NOMO-1 (cell line): ENCODE results near the gene SLC25A5.
"Not testable (repeated sequence)": the region's sequence is repeated elsewhere in the genome, so short reads cannot be mapped to it uniquely, and the experiment has no call there.

Experiments
- DNase-seq, 2 experiments: peaks; one replicate each; lab custom pipeline; 2025; ENCODE audit not compliant: unreplicated experiment in 2 of 2; lab: John Stamatoyannopoulos, UW

SLC25A5 gene

GRCh38 chrX:119467842-119468550, at the start of gene SLC25A5:
TSS of gene SLC25A5 (plus strand) at chrX:119468444. CDS start at chrX:119468516, 72 bp downstream.
- peak; percentile 53 to 87 for DNase-seq

- DNase-seq, result no peak
These were observed 49.1 kb upstream of the SLC25A5 start for GRCh38 chrX:119419146-119419545.

DNA sequence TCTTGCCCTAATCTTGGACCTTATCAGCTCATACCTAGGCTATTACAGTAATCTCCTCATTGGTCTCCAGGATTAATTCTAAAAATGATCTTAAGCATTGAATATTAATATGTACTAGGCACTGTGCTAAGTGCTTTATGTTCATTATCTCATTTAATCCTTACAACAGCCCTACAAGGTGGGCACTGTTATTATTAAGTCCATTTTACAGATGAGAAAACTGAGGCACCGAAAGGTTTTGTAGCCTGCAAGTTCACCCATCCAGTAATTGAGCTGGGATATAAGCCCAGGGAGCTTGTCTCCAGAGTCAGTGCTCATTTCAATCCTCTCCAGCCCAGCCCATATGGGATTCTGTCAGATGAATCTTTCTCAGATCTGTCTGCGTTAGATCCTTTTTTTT, 48.3 kb upstream of the SLC25A5 start:
- no peak for DNase-seq

- no peak for DNase-seq
These were observed 47.1 kb upstream of the SLC25A5 start for GRCh38 chrX:119421016-119421705.

- DNase-seq, result no peak
These were observed 44.6 kb upstream of the SLC25A5 start for GRCh38 chrX:119423631-119424030.

DNA sequence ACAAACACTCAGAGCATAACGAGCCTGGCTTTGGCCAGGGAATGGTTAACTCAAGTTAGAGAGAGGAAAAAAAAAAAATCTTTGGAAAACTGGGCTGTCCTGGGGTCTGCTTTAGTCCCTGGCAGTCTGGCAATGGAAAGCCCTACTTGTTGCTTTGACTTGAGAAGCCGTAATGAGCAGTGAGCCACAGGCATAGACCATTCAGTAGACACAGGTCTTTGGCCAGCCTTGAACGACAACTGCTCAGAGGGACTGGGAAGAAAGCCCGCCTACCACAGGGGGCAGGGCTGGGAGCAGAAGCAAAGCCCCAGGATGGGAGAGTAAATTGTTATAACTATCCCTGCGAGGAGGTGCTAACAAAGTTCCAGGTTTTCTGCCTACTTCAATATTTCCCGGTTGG, 43.2 kb upstream of the SLC25A5 start:
- DNase-seq, result no peak

DNA sequence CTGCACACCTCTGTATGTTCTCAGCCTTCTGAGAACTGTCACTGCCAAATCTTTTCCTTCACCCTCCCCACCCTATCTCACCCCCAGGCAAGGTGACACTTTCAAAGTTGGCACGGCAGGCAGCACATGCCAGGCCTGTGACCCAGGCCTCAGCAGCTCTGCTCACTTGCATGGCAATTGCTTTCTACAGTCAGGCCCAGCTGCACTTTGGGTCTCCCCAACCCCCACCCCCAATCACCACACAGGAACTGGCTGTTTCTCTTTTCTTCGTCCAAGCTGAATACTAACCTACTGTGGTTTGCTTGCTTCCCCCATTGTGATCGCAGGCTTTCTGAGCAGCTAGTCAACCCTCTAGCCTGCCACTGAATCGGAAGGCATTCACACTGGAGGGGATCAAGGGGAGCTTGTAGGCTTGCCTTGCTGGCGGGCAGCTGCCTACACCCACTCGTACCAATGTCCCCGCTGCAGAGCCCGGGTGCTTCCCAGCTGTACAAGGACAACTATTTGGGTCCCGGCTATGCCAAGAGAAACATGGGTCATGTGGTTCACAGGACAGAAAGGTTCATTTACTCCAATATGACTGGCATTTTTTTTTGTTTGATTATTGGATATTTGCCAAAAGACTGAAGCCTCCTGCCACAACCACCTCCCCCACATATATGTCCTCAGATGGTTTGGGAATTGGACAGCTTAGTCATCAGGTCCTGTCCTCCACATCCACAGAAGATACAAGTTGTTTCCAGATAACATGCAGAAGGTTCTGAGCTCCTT, 41.0 kb upstream of the SLC25A5 start:
- DNase-seq, result peak in 1 of 2 experiments; percentile 5

DNA sequence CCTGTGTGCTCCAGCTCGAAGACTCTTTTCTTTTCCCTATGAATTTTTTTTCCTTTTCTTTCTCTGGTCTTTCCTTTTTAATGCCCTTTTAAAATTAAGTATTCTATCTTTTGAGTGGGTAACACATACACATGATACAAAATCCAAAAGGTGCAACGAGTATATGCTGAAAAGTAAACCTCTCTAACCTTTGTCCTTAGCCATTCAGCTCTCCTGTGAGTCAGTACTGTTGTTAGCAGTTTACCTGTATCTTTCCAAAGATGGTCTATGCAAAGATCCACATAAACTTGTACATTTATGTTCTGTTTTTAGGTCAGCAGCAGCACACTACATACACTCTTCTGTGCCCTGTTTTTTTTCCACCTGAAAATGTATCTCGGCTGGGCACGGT, 40.5 kb upstream of the SLC25A5 start:
- DNase-seq, result no peak

DNA sequence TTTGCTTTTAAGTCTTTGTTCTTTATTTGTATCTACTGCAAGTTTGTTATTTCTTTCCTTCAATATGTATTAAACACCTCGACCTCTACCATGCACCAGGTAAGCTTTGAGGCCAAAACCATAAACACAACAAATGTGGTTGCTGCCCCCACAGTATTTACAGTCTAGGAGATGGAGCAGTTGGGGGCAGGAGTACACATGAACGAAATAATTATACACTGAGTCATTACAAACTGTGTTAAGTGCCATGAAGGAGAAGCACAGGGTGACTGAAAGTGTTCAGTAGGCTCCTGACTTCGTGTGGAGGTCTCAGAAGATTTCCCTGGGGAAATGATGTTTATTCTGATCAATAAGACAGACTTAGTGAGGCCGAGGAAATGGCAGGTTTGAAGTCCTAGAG, 38.8 kb upstream of the SLC25A5 start:
- no peak for DNase-seq

GRCh38 chrX:119441295-119441694, 26.9 kb upstream of the SLC25A5 start:
- not testable (repeated sequence) for DNase-seq

DNA sequence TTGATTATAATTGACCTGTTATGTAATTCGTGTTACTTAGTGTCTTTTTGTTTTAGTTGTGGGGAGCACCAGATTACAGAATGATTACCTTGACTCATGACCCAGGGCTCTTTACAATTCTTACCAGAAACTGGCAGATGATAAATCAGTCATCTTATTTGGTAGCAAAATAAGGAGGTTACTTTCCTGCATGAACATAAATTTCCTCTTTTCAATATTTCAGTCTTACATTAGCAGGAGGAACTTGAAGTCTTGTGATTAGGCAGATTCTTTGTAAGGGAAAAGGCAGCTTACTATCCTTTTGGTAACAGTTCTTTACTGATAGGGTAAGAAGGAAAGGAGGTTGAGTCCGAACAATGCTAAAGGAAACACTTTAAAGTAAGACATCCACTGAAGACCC, 26.0 kb upstream of the SLC25A5 start:
- no peak for DNase-seq

DNA sequence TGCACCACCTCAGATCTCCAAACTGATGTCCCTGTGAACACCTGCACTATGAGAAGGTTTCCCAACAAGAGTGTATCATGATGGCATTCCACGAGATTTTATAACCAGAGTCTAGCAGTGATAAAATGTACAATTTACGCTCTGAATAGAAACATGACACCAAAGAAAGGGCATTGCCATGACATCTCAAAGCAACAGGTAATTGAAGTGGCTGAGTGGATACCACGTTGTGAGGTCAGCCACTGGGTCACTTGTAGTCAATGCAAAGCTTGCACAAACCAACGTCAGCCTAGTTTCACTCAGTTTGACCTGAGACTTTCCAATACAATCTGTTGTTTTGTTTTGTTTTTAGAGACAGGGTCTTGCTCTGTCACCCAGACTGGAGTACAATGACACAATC, 15.0 kb upstream of the SLC25A5 start:
- no peak for DNase-seq

DNA sequence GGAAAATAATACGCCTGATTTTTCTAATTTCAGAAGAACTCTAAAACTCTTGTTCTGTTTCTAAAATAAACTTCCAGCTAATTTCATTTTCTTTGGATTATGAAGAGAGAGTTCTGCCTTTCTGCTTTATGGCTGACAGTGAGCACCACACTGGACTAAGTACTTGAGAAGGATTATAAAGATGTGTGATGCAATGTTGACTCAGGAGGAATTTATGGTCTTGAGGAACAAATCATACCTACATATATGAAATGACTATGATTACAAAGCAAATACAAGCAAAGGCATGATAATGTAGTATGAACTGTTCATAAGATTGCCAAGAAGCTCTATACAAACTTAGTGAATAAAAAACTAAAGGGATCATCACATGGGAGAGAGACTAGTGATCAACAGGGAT, 13.0 kb upstream of the SLC25A5 start:
- DNase-seq, result no peak

GRCh38 chrX:119459181-119459580, 9.1 kb upstream of the SLC25A5 start:
- DNase-seq, result no peak

DNA sequence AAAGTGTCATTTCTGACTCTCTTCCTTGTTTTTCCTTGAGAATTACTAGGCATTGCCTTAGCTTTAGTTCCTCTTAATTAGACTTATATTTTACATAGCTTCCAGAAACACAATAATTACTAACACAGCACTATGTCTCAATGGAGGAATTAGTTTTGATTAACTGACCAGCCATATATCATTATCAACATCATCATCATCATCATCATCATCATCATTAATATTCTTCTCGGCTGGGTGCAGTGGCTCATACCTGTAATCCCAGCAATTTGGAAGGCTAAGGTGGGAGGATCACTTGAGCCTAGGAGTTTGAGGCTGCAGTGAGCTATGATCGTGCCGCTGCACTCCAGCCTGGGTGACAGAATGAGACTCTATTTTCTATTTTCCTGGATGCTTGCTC, 2.7 kb upstream of the SLC25A5 start:
- DNase-seq, result no peak

- DNase-seq, result no peak
These were observed 1.3 kb upstream of the SLC25A5 start for GRCh38 chrX:119466970-119467369.

DNA sequence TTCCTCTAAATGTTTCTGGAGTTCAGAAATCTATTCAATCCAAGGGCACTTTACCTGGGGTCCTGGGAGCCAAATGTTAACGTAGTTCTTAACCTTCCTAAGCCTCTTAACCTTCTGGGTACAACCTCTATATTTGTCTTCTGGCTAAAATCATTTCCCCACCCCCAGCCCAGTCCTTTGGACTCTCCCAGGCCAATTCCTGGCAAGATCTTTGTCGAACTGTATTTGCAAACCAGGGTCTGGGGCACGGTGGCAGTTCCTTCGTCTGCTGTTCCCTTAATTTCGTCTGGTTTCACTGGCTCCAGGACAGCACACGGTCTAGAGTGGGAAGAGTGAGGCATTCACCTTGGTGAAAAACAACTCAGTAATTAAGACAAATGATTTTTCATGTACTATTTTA, 811 bp upstream of the SLC25A5 start:
- DNase-seq, result no peak

- peak; percentile 75 to 84 for DNase-seq
These were observed 488 bp downstream of the SLC25A5 start for GRCh38 chrX:119468551-119469312.

DNA sequence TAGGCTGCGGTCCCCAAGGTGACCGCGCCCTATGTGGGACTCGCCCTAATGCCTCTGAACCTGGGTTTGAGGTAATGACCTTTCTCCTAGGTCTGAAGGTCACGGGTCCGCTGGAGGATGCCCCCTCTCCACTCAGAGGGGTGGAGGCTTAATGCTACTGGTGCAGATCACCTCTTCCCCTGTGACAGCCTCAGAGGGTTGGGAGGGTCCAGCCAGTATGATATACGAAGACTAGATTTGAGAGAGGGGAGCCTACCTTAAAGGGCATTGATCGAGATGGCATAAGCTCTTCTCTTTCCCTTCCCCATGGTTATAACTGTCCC, 1.0 kb downstream of the SLC25A5 start:
- no peak for DNase-seq

DNA sequence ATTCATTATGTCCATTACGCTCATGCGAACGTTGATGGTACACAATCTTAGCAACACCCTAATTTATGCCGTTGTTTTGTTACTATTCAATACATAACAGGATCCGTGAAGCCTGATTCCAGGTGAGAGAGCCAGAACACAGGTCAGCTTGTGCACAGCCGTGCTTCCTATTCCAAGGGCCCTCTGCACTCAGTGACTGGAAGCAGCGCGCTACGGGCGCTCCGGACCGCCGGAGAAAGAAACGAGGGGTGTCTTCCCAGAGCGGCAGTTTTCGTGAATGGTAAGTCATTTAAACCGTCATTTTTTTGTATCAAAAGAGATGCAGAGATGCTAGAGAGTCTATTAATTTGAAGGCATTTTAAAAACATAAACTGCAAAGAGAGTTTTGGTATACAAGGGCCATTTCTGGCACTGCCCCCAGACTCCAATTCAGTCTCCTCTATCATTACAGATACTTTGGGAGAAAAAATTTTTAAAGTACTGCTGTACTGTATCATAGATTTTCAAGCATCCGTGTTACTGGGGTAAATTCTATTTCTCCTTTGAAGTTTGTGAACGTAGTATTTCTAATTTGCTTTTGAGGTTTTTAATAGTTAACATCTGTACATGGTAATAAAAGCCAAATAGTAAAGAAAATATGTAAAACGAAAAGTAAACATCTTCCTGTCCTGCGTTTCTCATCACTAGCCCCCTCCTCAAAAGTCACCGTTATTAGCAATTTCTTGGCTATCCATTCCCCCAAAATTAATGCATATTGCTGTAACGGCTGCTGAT, 6.6 kb downstream of the SLC25A5 start:
- DNase-seq, result no peak
